ENCODE results near the gene SPATA46.
"Not testable (repeated sequence)": the region's sequence is repeated elsewhere in the genome, so short reads cannot be mapped to it uniquely, and the experiment has no call there.

Gene SPATA46, protein sequence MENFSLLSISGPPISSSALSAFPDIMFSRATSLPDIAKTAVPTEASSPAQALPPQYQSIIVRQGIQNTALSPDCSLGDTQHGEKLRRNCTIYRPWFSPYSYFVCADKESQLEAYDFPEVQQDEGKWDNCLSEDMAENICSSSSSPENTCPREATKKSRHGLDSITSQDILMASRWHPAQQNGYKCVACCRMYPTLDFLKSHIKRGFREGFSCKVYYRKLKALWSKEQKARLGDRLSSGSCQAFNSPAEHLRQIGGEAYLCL

DNA sequence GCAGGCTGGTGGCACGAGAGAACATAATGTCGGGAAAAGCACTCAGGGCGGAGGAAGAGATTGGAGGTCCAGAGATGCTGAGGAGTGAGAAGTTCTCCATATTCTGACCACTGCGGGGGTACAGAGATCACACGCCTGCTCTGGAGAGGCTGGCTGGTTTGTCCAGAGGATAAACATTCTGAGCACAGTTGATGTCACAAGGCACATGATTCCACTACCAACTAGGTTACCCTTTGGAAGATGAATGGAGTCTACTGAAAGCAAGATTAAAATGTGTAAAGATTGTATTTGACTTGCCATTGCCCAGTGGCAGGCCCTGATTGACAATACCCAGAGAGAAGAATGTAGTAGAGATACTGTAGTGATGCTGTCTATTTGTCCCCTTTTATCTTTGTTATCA lies at the start of gene SPATA46:
TSS of gene SPATA46 (minus strand) at position 164 of the 400 bp plus-strand sequence. CDS start at position 100, 64 bp downstream.
- no peak for FAIRE-seq

DNA sequence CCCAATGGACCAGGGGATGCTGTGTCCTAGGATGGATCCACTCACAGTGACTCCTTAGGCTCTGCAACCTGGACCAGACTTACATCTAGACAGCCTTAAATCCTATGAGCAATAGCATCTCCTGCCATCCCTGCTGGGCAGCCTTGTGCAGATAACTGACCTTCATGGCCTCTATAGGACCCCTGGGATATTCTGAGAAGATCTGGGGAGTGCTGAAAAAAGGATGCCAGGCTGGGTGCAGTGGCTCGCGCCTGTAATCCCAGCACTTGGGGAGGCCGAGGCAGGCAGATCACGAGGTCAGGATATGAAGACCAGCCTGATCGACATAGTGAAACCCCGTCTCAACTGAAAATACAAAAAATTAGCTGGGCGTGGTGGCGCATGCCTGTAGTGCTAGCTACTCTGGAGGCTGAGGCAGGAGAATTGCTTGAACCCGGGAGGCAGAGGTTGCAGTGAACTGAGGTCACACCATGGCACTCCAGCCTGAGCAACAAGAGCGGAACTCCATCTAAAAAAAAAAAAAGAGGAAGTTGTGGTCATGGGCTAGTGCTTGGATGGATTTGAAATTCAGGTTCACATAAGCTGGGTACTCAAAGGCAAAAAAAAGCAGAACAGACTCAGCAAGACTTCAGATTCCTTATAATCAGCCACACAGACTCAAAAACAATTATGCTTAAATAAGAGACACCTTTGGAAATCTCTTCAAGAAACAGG lies 46.2 kb upstream of the SPATA46 start:
- no peak for FAIRE-seq

DNA sequence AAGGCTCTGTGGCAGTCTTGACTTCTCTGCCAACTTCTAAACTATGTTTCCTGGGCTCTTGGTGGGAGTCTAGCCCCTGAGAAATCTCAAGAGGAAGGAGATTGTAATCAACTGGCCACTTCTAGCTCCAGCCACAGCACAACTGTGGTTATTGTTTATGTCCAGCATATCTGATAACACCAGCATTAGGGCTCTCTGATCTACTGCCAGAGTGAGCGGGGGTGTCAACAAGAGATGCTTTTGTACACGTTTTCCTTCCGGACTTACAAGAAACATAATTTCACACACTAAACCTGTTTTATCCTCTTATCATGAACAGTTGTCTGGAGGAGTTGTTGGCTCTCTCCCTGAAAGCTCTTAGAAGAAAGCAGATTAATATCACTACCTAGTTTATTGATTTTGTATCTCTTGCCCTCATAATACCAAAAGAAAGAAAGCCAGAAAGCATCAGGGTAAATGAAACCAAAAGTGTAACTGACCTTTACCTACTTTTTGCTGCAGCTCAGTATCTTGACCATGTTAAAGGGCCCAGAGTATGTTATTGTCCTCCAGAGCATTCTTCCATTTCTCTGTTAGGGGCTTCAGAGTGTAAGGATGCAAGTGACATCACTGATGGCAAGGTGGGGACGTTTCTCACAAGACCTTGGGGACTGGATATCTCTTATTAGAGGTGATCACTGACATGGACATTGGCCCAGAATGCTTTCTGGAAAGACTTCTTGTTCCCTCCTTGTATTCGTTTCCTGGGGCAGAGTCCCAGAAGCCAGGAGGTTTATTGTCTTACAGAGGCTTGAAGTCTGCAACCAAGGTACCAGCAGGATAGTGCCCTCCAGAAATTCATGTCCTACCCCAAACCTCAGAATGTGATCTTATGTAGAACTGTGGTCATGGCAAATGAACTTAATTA lies 44.9 kb upstream of the SPATA46 start:
- no peak for FAIRE-seq

DNA sequence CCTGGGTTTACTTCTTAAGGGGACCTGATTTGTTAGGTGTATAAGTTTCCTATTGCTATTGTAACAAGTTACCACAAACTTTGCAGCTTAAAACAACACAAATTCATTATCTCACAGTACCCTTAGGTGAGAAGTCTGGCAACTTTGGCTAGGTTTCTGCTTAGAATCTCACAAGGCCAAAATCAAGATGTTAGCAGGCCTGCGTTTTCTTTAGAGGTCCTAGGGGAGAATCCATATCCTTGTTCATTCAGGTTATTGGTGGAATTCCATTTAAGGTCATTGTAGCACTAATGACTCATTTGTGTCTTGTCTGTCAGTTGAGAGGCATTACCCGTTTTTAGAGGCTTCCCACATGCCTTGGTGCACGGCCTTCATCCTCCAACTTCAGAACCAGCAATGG lies 43.5 kb upstream of the SPATA46 start:
- no peak for FAIRE-seq

DNA sequence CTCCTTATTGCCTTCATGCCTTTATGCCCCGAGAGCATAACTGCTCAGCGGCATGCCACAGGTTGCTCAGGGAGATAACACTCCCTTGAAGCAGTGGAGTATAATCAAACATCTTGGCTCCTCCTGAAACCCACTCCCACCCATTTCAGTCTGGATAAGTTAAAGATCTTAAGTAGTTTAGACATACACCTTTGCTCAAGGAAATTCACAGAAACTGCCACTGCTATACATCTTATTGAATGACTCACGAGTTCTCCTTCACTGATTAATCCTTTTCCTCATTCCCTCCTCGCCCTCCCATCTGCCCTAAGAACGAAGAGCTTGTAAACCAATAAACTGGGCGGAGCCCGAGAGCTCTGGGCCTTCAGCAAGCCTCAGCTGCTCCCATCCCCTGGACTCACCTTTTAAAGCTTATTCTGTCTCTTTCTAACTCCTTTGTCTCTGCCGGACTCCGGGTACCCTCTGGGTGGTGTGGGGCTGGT lies 42.8 kb upstream of the SPATA46 start:
- FAIRE-seq = not testable (repeated sequence)

DNA sequence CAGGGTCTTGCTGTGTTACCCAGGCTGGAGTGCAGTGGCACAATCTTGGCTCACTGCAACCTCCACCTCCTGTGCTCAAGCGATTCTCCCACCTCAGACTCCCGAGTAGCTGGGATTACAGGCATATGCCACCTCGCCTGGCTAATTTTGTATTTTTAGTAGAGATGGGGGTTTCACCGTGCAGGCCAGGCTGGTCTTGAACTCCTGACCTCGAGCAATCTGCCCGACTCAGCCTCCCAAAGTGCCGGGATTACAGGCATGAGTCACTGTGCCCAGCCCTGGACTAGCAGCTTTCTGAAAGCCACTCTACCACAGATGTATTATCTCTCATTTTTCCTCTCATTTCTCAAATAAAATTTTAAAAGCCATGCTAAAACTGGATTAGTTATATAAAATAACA lies 41.9 kb upstream of the SPATA46 start:
- not testable (repeated sequence) for FAIRE-seq

DNA sequence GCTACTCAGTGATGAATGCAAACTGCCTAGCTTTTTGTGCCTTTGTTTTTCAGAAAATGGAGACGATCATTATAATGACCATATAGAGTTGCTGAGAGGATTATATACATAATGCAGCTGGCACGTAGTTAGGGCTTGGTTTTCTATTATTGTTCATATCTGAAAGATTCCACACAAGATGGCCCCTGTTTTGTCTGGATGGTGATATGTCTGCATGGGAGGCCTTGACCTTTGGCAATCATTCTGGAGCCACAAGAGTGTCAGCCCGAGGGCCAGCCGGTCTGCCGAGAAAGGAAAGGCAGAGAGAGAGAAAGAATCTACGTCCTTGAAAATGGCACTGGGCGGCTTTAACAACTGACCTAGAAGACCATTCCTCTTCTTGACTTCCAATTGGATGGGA lies 41.0 kb upstream of the SPATA46 start:
- no peak for FAIRE-seq

DNA sequence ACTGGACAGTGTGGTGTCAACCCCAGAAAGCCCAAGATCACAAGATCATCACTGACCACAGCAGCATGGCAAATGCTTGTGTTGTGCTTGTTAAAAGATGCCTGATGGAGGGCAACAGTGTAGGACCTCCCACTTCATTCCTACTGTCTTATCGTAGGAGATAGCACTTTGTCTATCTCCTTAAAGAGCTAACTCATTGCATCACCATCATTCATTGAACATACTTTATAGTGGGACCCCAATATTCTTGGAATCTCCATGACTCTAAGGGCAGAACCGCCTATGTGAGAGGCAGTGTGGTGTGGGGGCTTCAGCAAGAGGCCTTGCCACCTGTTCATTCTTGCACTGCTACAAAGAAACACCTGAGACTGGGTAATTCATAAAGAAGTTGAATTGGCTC lies 40.3 kb upstream of the SPATA46 start:
- no peak for FAIRE-seq

DNA sequence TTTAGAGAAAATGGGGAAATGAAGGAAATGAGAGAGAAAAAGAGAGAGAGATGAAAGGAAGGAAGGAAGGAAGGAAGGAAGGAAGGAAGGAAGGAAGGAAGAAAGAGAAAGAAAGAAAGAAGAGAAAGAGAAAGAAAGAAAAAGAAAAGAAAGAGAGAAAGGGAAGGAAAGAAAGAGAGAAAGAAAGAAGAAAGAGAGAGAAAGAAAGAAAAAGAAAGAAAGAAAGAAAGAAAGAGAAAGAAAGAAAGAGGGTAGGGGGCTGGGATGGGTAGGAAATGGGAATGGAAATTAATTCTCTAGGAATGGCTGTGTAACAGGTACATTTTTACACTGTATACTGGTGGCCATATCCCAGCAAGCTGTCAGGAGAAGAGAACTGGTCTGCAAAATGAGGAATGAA lies 39.6 kb upstream of the SPATA46 start:
- no peak for FAIRE-seq

DNA sequence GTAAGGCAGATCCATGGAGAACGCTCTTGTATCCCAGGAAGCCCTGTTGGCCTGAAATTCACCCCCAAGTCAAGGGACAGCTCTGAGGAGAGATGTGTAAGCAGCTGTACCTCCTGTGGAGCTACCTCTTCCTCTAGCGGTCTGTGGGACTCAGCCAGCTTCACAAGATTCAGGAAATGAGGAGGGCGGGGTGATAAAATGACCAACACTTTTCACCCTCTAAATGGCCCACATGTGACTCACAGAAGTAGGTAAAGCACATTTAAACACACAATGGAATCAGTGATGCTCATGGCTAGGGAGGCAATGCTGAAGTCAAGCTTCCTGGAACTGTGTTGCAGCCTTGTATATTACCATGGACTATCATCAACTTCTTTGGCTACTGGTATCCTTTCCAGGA lies 35.3 kb upstream of the SPATA46 start, which contains the start of gene SH2D1B:
TSS of gene SH2D1B (minus strand) at position 135 of the 400 bp plus-strand sequence. CDS start at position 15, 120 bp downstream.
- FAIRE-seq = no peak

DNA sequence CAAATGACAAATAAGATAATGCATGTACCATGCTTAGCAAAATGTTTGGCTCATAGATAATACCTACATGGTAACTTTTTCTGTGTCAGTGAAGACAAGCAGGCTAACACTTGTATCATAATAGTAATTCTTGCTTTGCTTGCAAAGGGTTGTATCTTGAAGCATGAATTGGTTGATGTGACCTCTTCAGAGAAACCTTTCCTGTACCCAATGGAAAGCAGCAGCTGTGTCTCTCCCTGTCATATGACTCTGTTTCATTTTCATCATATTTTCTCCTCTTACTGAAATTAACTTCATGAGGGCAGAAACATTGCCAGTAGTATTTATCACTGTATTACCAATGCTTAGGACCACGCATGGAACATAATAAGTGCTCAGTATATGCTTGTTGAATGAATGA lies 30.9 kb upstream of the SPATA46 start:
- no peak for FAIRE-seq

DNA sequence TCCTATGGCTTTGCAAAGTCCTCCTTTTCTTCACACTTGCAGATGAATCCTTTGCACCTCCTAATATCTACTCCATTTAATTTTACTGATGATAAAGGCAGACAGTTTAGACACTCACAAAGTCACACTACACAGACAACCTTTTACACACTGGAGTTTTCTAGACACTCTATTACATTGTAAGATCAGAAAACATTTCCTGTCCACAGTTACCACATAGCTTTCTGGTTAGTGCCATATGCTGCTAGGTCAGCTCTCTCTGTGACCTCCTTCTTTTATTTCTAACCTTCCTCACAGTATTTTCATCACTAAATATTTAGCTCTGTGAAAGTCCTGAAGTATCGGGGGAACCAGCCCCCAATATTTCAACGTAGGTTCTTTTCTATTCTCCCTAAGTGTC lies 30.2 kb upstream of the SPATA46 start:
- no peak for FAIRE-seq

DNA sequence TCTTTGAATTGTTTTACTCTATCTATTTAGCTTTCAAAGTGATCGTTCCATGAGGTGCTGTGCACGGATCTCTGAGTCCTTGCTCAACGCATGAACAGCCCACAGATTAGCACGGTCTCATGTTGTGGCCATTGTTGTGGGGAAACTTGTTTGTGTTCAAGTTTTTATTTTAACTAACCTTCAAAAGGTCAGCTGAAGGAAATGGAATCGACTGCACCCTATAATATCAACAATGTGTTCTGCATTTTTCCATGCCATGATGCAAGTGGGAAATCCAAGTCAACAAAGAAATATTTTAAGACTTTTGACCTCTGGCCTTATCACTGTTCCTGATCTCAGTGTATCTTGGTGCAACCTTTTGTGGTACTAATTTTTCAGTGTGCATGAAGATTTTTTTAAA lies 29.1 kb upstream of the SPATA46 start:
- no peak for FAIRE-seq

DNA sequence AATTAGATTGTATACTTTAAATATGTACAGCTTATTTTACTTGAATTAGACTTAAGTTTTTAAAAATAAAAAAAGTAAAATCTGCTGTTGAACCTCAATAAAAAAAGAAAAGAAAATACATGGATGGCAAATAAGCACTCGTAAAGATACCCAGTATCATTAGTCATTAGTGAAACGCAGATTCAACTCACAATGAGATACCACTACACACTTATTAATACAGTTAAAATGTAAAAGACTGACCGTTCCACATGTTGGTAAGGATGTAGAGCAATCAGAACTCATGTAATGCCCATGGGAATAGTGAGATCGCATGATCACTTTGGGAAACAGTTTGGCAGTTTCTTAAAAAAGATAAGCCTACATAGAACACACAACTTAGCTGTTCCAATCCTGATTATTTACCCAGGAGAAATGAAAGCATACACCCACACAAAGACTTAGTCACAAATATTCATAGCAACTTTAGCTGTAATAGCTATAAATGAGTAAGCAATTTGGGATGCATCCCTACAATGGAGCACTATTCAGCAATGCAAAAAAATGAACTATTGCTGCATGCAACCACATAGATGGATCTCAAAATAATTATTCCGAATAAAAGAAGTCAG lies 28.0 kb upstream of the SPATA46 start:
- no peak for FAIRE-seq

DNA sequence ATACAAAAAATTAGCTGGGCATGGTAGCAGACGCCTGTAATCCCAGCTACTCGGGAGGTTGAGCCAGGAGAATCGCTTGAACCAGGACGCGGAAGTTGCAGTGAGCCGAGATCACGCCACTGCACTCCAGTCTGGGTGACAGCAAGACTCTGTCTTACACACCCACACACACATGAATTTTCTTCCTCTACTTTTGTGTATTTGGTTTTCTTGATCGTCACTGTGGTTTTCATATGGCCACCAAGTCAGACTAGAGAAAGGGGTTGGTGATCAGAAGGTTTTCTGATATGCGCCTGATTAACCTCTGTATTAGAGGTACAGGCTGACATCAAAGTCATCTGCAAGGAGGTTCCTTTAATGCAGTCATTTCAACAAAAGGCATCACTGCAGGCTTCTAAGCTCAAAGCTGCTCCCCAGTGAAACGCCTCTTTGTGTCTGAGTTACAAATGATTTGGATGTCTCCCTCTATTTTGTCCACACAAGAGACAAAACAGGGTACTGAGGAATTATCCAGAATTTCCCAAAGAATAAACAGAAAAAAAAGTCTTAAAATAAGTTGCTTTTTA lies 24.2 kb upstream of the SPATA46 start:
- FAIRE-seq = no peak

DNA sequence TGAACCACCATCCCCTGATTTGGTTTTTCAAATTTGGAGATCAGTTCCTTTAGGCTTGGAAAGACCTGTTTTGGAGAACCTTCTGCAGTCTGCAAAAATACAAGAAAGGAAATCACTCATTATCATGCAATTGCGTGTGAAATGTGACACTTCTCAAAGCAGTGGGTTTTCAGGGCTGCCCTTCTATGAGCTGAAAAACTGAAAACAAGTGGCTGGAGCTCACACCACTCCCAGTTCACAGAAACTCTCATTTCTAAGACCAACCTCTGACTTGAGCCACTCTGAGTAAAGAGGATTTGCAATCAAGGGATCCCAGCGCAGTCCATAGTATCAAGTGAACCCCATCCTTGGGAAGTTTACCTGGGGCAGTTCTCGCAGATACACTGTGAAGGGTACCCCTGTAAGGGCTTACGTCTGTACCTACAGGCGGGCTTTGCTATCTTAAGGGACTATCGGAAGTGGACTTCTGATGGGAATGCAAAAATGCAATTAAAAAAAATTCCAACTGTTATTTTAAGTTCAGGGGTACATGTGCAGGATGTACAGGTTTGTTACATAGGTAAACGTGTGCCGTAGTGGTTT lies 22.4 kb upstream of the SPATA46 start:
- no peak for FAIRE-seq

DNA sequence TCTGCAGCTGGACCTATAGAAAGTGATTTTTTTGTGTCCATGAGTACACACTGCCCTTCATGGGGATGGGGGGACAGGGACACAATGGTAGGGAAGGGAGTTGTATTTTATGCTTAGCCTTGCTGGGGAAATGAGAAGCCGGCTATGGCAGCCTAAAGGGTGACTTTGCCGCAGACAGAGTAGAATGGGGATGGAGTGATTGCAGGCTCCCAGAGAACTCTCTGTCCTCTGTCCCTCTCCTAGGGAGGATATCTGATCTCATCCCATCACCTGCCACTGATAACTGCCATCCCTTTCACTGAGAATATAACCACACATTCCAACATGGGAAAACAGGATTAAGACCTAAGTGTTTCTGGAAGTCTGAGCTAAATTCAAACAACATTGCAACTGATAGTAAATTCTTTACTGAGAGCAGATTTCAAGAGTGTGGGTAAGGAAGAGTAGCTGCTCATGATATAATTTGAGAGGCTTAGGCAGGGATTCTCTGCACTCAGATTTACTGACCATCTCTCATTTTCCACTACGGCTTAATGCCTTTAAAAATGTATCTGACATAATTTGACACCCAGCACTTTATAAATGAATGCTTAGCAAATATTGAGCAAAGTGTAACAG lies 21.4 kb upstream of the SPATA46 start:
- no peak for FAIRE-seq

DNA sequence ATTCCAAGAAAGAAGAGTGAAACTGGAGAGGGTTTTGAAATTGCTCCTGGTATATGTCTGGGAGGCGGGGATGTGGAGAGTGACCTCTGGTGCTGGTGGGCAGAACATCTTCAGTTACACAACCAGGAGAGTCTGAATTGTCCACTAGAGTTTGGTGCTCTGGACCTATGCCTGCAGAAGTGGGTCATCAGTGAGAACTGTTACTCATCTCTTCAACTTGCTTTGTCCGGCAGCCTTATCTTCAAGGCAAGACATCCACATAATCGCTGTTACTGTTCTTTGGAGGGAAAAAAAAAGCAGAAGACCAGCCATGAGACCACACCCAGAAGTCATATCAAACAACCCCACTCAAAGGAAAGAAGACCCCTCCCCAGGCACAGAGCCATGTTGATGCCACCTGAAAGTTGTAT lies 20.4 kb upstream of the SPATA46 start:
- no peak for FAIRE-seq

DNA sequence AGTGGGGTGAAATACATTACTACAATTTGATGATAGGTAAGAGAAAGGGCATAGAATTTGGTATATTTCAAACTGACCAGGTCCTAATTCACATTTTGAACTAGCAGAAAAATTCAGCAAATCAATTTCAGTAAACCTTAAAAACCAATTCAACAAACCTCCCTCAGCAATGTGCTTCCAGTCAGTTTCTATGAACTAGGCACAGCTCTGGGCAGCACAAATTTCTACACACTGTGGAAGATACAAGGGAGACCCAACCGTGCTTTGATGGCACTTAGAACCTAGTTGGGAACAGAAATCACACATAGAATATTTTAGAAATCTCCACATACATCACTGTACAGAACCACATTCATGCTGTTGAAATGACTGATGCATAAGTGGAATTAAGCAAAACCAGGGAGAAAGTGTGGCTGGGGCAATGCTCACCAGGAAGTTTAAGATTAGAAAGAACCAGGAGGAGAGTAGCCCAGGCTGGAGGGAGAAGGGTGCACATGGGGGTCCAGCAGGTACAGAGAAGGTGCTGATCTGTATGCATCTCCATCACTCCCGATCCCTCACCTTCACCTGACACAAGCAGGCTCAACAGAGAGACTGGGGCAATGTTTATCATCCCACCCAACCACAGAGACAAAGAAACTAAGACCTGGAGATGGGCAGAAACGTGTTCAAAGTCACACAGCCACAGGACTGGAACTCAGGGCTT lies 19.7 kb upstream of the SPATA46 start:
- FAIRE-seq = no peak

DNA sequence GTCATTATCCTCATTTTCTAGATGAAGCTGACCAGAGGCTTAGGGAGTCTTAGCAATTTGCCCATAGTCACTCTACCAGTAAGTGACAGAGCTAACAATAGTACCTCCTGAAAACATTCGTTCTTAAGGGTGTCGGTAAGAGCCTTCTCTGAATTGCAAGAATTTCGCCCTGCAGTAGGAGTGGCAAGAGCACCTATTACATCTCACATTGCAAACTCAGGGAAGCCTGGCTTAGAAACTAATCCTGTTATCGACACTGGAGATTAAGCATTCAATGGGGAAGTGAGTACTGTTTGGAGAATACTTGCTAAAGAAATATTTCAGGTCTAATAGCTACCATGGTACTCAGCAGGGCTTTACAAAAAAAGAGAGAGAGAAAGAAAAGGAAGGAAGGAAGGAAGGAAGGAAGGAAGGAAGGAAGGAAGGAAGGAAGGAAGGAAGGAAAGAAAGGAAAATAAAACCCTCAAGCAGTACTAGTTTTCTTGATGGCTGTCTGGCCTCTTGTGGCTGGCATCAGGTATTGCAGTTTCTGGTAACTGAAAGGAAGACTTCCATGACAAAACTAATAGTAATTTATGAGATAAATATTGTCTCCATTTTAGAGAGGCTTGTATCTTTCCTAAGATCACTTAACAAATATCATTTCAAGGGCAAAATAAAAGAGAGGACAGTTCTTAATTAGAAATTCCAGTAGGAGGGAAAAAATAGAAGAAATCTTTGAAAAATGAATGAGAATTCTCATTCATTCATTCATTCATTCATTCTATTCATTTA lies 15.3 kb upstream of the SPATA46 start:
- FAIRE-seq = no peak

All from TTC549 (cell line).